HG03565 (cell line): ENCODE data around the gene CDK13.
"Not testable (repeated sequence)": the region's sequence is repeated elsewhere in the genome, so short reads cannot be mapped to it uniquely, and the experiment has no call there.

Experiments
- ATAC-seq: cut with Tn5 transposase; IDR thresholded peaks from one replicate; pipeline ENCODE4 v1.9.1; 2021; ENCODE audit warnings: mild to moderate bottlenecking, moderate library complexity; ENCODE audit not compliant: unreplicated experiment

The CDK13 gene

DNA sequence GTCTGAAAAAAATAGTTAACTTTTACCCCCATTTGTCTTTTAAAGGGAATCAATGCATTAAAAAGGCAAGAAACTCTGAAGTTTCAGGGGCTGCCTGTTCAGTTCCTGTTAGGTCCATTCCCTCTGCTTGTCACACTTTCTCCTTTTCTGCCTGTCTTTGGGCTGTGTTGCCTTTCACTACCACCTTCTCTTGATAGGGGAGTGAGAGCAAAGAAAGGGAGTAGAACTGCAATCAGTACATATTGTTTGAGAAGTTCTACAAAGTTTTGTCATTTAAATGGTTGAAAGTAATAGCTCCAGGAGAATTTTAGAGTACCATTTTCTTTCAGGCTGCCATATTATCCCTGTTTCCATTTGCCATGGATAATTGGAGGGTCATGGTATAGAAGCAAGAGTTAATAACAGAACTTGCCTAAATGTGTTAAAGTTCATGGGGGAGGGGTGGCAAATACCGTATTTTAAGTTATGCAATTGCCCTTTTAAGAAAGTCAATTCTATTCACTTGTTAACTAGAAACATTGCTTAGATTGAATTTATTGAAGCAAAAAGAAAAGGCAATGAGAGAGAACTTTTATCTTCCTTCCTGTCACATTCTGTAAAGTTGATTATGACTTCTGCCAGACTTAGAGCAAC lies 145.8 kb downstream of the CDK13 start:
- ATAC-seq = no peak

DNA sequence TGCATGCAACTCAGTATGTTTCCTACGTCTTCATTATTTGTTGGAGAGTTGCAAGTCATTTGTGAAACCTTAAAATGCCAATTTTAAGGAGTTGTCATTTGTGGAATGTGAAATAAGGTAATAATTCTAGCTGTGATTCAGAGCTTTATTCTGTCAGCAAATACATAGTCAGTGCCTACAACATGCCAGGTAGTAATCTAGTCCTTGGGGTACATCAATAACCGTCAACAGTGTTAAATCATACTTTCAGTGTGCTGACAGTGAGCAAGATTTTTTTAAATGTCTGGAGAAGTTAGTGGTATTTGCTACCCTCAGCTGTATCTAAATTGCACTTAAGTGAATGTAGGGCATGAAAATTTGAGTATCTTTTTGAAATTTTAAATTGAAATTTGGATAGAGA lies 147.7 kb downstream of the CDK13 start:
- ATAC-seq = no peak

DNA sequence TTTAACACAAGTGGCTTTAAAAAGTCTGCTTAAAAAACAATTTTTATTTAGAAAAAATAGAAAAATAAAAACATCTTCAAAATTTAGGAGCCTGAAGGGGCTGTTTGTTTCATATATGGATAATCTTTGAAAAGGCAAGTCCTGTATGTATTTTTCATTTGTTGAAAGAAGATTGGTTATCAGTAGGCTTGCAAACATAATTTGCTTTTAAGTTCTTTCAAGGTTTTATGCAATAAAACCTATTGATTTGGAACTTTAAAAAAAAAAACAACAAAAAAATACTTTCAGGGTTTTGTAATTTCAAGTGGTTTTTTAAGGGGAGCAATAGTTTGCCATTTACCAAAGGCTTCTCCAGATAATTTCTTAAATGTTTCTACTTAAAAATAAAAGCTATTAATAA lies 148.8 kb downstream of the CDK13 start:
- no peak for ATAC-seq

DNA sequence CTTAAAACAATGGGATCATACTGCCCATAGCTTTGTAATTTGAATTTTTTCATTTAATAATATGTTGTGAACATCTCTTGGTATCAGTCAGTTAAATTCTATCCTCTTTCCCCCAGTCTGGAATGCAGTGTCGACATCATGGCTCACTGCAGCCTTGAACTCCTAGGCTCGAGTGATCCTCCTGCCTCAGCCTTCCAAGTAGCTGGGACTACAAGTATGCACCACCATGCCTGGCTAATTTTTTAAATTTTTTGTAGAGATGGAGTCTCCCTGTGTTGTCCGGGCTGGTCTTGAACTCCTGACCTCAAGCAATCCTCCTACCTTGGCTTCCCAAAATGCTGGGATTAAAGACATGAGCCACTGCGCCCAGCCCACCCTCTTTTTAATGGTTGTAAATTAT lies 149.8 kb downstream of the CDK13 start:
- ATAC-seq = no peak

DNA sequence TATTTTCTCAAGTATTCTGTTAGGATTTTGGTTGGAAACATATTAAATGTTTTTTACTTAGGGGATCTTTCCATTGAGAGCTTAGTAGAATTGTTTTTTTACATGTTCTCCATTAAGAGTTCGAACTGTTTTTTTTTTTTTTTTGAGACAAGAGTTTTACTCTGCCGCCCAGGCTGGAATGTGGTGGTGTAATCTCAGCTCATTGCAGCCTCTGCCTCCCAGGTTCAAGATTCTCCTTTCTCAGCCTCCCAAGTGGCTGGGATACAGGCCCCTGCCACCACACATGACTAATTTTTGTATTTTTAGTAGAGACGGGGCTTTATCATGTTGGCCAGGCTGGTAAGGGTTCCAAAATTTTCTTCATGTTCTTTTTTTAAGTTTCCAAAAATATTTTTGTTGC lies 151.1 kb downstream of the CDK13 start:
- ATAC-seq = no peak

DNA sequence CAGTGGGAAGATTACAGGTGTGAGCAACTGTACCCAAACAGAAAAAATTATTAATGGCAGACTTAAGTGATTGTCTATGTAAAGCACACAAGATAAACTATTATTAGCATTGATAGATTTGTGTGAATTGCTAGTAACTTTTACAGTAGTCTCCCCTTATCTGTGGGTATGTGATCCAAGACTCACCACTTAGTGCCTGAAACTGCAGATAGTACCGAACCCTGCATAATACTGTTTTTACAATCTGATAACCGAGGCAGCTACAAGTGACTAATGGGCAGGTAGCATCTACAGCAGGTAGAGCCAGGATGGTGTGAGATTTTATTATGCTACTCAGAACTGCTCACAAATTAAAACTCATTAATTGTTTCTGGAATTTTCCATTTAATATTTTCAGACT lies 152.8 kb downstream of the CDK13 start:
- ATAC-seq = no peak

DNA sequence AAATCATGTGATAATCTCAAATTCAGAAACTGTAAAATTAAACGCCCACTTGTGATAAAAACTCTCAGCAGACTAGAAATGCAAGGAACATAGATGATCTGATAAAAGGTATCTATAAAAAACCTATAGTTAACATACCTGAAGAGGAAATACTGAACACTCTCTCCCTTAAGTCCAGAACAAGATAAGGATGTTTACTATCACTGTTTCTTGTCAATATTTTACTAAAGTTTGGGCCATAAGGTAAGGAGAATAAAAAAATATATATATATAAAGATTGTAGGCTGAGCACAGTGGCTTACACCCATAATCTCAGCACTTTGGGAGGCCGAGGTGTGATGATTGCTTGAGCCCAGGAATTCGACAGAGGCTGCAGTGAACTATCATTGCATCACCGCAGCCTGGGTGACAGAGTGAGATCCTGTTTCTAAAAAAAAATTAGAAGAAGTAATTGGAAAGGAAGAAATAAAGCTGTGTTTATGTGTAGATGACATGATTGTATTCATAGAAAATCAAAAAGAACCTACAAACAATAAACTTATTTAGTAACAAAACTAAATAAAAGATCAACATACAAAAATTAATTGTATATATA lies 155.9 kb downstream of the CDK13 start:
- ATAC-seq = no peak

DNA sequence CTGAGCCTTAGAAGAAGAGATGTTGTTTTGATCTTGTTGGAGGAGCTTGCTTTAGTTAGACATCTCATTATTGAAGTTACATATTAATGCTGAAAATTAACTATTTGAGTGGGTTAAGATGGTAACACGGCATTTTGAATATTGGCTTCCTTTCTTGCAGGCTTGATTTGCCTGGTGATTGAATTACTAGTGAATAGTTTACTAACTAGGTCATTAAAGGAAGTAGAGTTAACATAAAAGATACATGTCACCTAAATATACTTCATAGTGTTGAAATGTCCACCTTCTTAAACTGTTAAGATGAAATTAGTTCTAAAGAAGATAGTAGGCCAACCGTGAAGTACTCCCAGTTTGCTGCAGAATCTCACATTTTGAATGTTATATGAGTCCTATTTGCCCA lies 165.9 kb downstream of the CDK13 start:
- no peak for ATAC-seq

DNA sequence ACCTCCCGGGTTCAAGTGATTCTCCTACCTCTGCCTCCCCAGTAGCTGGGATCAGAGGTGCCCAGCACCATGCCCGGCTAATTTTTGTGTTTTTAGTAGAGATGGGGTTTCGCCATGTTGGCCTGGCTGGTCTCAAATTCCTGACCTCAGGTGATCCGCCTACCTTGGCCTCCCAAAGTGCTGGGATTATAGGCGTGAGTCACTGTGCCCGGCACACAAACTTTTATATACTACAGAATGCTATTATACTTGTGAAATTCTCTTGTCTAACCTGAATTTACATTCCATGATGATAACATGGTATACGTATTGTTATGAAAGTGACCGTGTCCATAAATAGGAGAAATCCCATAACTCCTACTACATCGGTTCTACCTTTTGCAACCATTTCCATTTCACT lies 167.1 kb downstream of the CDK13 start:
- not testable (repeated sequence) for ATAC-seq

DNA sequence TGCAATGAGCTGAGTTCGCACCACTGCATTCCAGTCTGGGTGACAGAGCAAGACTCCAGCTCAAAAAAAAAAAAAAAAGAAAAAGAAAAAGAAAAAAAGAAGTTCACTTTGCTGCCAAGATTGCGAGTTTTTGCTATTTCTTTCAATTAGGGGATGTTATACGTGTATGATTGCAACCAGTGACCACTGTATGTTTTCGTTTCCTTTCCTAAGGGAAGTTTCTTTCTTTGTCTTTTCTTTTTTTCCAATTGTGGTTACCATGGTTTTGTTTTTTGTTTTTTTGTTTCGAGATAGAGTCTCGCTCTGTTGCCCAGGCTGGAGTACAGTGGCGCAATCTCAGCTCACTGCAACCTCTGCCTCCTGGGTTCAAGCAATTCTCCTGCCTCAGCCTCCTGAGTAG lies 168.1 kb downstream of the CDK13 start:
- ATAC-seq = not testable (repeated sequence)

DNA sequence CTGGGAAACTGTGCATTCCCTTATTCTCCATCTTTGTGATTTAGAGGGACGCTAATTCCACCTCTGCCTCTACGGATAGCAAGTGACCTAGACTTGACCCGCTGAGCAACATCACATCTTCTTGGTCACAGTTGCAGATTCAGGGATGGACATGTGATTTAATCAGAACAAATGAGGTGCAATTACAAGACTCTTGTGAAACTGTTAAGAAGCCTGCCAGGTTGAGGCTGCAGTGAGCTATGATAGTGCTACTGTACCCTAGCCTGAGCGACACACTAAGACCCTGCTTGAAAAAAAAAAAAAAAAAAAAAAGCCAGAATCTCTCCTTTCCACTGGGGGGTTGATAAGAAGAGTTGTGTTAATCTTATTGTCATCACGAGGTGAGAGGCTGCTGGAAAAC lies 170.0 kb downstream of the CDK13 start:
- ATAC-seq = no peak

DNA sequence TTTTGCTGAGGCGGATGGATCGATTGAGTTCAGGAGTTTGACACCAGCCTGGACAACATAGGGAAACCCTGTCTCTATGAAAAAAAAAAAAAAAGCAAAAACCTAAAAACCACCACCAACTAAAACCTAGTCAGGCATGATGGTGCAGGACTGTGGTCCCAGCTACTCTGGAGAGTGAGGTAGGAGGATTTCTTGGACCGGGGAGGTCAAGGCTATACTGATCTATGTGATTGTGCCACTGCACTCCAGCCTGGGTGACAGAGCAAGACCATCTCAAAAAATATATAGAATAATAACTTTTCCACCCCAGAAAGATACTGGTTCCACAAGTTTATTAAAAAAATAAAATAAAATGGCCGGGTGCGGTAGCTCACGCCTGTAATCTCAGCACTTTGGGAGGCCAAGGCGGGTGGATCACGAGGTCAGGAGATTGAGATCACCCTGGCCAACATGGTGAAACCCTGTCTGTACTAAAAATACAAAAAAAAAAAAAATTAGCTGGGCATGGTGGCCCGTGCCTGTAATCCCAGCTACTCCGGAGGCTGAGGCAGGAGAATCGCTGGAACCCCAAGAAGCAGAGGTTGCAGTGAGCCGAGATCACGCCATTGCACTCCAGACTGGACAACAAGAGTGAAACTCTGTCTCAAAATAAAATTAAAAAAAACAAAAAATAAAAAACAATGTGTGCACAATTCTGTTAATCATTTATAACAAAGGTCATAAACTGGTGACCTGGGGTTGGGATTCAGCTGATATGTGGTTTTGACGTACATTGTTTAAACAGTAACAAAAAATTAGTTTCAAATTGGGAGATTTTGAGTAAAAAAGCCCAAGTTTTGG lies 172.3 kb downstream of the CDK13 start:
- ATAC-seq = not testable (repeated sequence)

DNA sequence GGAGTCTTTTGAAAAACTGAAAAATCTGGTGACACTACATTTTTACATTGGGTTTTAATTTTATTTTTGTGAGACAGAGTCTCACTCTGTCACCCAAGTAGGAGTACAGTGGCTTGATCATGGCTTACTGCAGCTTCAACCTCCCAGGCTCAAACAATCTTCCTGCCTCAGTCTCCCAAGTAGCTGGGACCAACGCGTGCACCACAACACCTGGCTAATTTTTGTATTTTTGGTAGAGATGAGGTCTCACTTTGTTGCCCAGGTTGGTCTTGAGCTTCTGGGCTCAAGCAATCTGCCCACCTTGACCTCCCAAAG lies 172.8 kb downstream of the CDK13 start:
- no peak for ATAC-seq

DNA sequence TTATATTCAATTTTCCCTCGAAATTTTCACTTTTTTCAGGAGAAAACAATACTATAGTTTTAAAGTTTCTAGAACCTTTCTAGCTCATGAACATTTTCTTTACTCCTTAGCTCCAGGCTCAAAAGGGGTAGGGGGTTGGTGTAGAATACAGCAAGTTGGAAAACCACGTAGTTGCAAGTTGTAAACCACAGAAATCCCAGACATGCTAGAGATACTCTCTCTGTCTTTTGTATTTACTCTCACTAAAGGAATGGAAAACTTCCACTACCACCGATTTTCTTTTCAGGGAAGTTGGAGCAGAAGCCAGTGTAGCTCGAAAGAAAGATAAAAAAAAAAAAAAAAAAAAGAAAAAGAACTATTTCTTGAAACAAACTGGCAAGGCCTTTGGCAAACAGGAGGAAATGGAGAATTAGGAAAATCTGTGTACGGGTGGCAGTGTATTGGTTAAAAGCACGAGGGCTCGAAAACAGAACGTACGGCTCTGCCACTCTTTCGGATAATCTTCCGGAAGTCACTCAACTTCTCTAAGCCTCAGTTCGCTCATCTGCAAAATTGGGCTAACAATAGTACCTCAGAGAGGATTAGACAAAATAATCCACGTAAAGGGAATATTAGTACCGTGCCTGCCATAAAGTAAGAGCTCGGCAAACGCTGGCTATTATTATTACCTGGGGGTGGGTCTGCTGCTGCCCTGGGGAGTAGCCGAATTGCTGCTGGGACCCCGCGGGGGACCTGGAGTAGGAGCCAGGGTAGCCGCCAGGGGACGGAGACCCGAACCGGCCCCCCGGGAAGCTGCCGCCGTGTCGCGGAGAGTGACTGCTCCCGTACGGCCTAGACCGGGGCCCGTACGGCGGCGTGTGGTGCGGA lies 183.7 kb downstream of the CDK13 start:
- no peak for ATAC-seq

DNA sequence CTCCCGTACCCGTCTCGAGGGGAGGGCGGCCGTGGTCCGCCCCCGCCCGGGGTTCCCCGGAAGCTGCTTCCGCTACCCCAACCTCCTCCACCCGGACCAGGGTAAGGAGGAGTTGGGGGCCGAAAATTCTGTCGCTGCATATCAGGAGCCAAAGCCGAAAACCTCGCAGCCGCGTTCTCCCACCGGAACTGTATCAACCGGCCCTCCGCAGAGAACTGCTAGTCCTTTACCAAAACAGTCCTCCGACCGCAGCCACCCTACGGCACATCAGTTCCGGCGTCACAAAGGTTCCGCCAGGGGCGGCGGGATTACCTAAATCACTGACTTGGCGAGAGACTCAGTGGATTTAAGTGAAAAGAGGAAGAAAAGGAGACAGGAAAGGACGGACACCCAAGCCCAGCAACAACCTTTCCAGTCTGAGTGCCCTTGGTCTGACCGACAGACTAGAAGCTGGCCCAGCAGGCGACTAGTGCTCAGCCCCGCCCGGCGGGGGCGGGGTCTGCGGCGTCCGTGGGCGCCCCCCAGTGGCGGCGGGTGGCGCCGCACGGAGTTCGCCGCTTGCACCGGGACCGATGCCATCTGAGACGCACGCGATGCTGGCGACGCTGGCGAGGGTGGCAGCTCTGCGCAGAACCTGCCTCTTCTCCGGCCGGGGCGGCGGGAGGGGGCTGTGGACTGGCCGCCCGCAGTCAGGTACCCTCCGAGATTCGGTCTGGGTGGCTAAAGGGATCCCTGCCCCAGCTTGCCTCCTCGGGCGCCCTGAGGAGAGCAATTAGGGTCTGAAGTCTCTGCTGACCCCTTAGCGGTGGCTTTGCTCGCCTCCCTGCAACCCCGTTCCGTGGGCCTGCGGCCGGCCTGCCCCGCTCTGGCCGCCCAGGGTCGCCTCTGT lies 184.6 kb downstream of the CDK13 start, which contains the start of the genes MPLKIP and SUGCT:
TSS of gene MPLKIP (minus strand) at position 195 of the 889 bp plus-strand sequence. CDS start at position 140, 55 bp downstream.
TSS of gene SUGCT (plus strand) at position 578 of the 889 bp plus-strand sequence.
- ATAC-seq = peak; percentile 81

DNA sequence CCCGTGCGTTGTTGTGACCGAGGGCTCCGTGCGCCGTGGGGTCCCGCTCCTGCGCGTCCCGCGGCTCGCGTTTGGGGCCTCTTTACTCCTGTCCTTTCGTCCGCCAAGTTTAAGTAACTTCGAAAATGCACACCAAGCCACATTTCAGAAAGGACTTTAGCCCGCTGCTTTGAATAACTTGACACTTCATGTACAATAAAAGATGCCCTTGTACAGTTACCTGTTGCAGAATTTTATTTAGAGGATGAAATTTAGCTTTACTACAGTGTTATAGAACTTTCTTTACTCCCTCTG lies 185.2 kb downstream of the CDK13 start:
- ATAC-seq = no peak

DNA sequence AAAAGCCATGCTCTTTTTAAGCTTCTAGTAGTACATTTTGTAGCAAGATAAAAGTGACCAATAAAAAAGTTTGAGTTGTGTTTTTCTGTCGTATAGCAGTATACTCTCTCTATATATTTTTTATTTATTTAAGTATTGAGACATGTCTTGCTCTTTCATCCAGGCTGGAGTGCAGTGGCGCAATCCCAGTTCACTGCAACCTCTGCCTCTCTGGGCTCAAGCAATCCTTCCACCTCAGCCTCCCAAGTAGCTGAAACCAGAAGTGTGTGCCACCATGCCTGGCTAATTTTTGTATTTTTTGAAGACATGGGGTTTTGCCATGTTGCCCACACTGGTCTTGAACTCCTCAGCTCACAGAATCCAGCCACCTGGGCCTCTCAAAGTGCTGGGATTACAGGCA lies 187.5 kb downstream of the CDK13 start:
- ATAC-seq = no peak

DNA sequence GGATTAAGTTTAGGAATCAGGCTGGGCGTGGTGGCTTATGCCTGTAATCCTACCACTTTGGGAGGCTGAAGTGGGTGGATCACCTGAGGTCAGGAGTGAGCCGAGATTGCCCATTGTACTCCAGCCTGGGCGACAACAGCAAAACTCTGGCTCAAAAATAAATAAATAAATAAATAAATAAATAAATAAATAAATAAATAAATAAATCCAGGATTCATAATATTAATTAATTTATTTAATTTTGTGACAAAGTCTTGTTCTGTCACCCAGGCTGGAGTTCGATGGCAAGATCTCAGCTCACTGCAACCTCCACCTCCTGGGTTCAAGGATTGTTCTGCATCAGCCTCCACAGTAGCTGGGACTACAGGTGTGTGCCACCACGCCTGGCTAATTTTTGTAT lies 188.9 kb downstream of the CDK13 start:
- ATAC-seq = no peak

DNA sequence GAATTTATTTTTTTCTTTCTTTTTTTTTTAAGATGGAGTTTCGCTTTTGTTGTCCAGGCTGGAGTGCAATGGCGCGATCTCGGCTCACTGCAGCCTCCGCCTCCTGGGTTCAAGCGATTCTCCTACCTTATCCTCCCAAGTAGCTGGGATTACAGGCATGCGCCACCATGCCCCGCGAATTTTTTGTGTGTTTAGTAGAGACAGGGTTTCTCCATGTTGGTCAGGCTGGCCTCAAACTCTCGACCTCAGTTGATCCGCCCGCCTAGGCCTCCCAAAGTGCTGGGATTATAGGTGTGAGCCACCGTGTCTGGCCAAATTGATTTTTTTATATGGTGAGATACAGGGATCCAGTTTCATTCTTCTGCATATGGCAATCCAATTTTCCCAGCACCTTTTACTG lies 189.8 kb downstream of the CDK13 start:
- not testable (repeated sequence) for ATAC-seq

DNA sequence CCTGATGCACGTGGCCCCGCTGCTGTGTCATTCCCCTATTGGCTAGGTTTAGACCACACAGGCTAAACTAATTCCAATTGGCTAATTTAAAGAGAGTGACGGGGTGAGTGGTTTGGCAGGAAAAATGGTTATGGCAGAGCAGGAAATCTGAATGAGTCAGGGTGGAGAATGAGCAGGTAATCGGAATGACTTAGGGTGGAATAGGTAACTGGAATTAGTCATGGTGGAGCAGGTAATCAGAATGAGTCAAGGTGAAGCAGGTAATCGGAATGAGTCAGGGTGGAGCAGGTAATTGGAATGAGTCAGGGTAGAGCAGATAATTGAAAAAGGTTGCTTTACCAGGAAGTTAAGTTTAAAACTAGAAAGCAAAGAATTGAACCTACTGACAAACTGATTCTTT lies 191.9 kb downstream of the CDK13 start:
- not testable (repeated sequence) for ATAC-seq
